IMR-90 (cell line): ENCODE measurements around the gene ZNF385B.

ENCODE experiments used
- MAZ ChIP-seq: IDR thresholded peaks from 2 replicates; pipeline ENCODE4 v1.6.1; 2012; ENCODE audit warnings: low read depth, mild to moderate bottlenecking, low read length, improper control_type of control experiment, moderate library complexity, borderline replicate concordance
- POLR2A ChIP-seq: IDR thresholded peaks from 2 replicates; pipeline ENCODE4 v1.6.1; 2012; ENCODE audit warnings: mild to moderate bottlenecking, low read depth, low read length
- SMC3 ChIP-seq: fragments of 150-350 bp; IDR thresholded peaks from 2 replicates; pipeline ENCODE4 v1.6.1; 2016; ENCODE audit warnings: low read depth, mild to moderate bottlenecking, antibody characterized with exemption, low read length, moderate library complexity
- TF ChIP-seq, protein P1 (sequence below): conservative IDR thresholded peaks from 2 replicates; pipeline ENCODE4 v1.5.1; 2012; ENCODE audit warnings: mild to moderate bottlenecking, low read depth, low read length, improper control_type of control experiment

DNA sequence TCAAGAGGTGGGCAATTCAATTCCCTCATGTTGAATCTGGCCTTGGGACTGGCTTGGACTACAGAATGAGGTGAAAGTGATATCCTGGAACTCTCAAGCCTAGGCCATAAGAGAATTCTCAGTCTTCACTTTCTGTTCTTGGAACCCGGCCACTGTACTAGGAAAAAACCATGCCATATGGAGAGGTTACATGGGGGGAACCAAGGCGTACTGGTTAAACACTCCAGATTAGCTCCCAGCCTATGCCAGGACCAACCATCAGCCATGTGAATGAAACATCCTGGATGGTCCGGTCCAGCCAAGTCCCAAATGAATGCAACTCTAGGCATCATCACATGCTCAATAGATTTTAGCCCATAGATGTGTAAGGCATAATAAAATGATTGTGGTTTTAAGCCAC, 56.4 kb downstream of the ZNF385B start:
- TF ChIP-seq POLR2A (no peak), SMC3 (no peak), MAZ (no peak)
- TF ChIP-seq, protein P1, sequence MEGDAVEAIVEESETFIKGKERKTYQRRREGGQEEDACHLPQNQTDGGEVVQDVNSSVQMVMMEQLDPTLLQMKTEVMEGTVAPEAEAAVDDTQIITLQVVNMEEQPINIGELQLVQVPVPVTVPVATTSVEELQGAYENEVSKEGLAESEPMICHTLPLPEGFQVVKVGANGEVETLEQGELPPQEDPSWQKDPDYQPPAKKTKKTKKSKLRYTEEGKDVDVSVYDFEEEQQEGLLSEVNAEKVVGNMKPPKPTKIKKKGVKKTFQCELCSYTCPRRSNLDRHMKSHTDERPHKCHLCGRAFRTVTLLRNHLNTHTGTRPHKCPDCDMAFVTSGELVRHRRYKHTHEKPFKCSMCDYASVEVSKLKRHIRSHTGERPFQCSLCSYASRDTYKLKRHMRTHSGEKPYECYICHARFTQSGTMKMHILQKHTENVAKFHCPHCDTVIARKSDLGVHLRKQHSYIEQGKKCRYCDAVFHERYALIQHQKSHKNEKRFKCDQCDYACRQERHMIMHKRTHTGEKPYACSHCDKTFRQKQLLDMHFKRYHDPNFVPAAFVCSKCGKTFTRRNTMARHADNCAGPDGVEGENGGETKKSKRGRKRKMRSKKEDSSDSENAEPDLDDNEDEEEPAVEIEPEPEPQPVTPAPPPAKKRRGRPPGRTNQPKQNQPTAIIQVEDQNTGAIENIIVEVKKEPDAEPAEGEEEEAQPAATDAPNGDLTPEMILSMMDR = no peak
